ENCODE results near the gene IL3.

The IL3 gene

DNA sequence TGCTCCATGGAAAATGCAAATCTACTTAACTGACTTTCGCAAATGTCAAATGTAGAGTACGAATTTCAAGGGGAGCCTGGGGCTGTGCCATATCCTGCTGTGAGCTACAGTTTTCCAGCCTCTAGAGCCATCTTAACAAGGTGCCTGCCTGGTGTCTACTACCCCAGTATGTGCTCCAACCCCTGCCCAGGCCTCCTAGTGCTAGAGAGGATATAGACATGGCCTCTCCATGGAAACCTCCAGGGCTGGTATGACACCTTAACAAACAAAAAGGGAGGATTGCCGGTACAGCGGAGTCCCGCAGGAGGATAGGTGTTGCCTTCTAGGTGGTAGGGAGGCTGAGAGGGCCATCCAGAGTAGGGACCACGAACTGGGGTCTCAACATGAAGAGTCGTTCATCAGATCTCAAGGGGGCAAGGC is 13.6 kb upstream of the IL3 start:
- H3K4me3 ChIP-seq (ENCODE audit: low read depth, low read length), result no peak overlapping the region
- TF ChIP-seq, protein P1, sequence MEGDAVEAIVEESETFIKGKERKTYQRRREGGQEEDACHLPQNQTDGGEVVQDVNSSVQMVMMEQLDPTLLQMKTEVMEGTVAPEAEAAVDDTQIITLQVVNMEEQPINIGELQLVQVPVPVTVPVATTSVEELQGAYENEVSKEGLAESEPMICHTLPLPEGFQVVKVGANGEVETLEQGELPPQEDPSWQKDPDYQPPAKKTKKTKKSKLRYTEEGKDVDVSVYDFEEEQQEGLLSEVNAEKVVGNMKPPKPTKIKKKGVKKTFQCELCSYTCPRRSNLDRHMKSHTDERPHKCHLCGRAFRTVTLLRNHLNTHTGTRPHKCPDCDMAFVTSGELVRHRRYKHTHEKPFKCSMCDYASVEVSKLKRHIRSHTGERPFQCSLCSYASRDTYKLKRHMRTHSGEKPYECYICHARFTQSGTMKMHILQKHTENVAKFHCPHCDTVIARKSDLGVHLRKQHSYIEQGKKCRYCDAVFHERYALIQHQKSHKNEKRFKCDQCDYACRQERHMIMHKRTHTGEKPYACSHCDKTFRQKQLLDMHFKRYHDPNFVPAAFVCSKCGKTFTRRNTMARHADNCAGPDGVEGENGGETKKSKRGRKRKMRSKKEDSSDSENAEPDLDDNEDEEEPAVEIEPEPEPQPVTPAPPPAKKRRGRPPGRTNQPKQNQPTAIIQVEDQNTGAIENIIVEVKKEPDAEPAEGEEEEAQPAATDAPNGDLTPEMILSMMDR (IDR thresholded peaks at IDR 0.05; ENCODE audit: low read depth, low read length), result no peak

DNA sequence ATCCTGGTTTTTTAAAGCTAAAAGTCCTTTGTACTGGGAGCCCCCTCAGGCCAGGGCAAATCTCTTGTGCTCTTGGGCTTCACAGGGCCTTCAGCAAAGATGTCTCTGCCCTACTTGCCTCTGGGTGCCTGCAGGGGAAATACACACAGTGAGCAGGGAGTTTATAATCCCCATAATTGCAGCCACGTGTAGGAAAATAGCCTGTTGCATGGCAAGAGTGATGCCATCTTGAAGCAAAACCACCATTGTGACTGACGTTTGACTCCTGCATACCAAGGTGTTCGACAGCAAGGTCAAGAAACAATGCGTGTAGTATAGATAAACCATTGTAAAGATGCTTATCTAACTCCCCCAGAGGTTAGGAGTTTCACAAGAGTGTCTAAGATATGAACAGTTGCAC is 11.4 kb upstream of the IL3 start:
- no peak overlapping the region for H3K4me3 ChIP-seq (ENCODE audit: low read depth, low read length)
- TF ChIP-seq, protein P1 (IDR thresholded peaks at IDR 0.05; ENCODE audit: low read depth, low read length), result no peak

DNA sequence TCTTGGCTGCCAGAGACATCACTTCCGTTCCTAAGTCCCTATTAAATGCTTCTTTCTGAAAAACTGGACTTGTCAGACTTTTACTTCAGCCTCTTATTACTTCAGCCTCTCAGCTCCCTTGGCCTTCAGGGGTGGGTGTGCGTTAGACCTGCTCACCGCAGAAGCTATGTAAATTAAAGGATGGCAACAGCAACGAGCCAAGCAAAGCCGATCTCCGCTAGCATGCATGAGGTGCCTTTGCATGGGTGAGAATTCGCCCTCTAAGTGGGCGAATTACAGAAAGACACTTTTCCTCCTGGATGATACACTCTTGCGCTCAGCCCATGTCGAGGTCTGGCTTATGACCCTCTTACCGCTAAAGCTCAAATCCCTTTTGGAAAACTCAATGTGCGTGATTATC is 10.9 kb upstream of the IL3 start:
- TF ChIP-seq, protein P1 (IDR thresholded peaks at IDR 0.05; ENCODE audit: low read depth, low read length), result no peak
- no peak overlapping the region for H3K4me3 ChIP-seq (ENCODE audit: low read depth, low read length)

DNA sequence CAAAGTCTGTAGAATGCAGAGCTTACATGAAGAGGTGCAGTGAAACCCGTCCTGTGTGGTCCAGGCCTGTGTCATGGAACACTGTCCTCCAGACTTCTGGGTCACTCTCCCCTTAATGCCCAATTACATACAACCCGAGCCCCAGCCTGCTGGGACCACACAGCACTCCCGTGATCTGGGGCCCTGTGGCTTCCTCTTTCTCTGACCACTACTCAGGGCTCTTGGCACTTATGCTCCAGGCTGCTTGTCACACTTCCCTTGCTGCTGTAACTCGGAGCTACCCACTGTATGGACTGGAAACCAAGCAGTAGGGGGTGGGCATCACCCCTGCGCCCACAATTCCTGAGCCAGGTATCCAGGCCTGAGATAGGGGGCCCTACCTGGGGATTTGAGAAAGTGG is 10.3 kb upstream of the IL3 start:
- TF ChIP-seq, protein P1 (IDR thresholded peaks at IDR 0.05; ENCODE audit: low read depth, low read length), result no peak

DNA sequence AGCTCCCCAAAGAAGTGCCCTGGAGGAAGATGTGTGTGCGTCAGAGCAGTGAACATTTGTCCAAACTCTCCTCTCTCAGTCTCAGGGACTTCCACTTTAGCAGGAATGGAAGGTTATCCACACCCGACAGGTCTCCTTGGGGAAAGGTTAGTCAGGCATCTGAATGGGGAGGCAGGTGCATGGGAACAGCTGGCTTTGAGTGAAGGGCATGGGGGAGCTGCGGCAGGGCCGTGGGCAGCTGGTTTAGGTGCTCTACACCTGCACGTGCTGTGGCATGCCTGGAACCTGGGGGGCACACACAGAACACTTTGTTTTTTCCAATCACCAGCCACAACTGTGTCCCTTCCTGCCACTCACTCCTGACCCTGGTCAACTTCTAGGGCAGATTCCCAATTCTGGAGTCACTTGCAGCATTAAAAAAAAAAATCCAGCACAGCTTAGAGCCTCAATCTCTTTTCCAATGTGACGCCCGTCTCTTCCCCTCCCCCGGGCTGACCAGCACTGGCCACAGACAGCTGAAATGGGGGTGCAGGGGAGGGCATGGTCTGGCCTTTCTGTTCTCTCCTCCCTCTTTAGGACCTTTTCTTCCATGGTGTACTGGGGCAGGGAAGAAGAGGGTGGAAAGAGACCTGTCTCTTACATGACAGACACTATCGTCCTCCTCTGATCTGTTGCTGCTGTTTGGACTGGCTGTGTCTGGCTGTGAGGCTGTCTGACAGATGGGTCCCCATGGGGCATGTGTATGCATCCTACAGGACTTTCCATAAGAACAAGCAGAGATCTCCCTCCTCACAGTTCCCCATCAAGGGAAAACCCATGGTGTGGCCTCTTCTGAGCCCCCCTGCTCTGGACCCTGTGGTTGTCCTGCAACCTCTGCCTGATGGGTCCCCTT is 9.5 kb upstream of the IL3 start:
- H3K4me3 ChIP-seq (ENCODE audit: low read depth, low read length), result no peak overlapping the region
- TF ChIP-seq, protein P1 (IDR thresholded peaks at IDR 0.05; ENCODE audit: low read depth, low read length), result no peak

More for the DNA sequence above, 10.3 kb upstream of the IL3 start:
- H3K4me3 ChIP-seq (ENCODE audit: low read depth, low read length), result no peak overlapping the region

DNA sequence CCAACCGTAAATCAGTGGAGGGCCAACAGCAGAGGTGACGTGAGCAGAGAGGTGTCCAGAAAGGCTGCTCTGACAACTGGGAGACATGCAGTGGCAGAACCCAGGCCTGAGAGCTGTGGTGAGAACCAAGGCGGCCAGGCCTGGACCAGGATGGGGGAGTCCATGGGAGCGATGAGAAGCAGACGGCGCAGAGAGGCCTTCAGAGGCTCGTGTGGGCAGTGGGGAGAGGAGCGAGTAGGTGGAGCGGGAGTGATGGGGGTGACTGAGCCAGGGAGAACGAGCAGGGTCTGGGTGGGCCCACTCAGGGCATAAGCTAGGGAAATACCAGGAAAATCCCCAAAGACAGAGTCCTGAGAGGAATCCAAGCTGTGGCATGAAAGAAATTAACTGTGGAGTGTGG is 7.9 kb upstream of the IL3 start:
- TF ChIP-seq, protein P1 (IDR thresholded peaks at IDR 0.05; ENCODE audit: low read depth, low read length), result no peak
- no peak overlapping the region for H3K4me3 ChIP-seq (ENCODE audit: low read depth, low read length)

DNA sequence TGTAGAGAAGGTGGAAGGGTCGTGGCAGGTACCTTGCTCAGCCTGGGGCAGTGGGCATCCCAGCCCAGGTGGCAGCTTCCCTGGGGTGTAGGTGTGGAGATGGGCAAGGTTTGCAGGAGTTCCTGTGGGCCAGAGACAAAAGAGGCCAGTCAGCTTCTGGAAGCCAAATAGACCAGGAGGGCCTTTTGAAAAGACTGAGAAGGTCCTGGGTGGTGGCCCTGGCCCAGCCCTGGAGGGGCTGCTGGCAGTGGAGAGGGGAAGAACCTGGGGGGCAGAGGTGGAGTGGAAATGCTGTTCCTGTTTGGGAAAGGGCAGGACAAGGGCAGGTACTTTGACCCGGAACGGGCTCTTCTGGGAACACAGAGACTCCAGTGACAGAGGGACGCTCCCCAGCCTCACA is 7.0 kb upstream of the IL3 start:
- TF ChIP-seq, protein P1 (IDR thresholded peaks at IDR 0.05; ENCODE audit: low read depth, low read length), result no peak
- no peak overlapping the region for H3K4me3 ChIP-seq (ENCODE audit: low read depth, low read length)
